EH (cell line): Measurements from ENCODE around the gene GPR153.
A peak's percentile ranks its signal among the peaks of the same experiment; 100 is the strongest.
"Not testable (repeated sequence)": the region's sequence is repeated elsewhere in the genome, so short reads cannot be mapped to it uniquely, and the experiment has no call there.

Experiments used
- DNase-seq: peaks from one replicate; pipeline ENCODE4 v3.0.0-alpha.2; 2015; ENCODE audit warnings: low read depth

The GPR153 gene

GRCh38 chr1:6260961-6261614 lies at the start of gene GPR153:
Gene GPR153, minus strand, starts transcription at chr1:6261098. Its CDS starts 6,193 bp downstream, at chr1:6254905.
- DNase-seq = peak; percentile 60

DNA sequence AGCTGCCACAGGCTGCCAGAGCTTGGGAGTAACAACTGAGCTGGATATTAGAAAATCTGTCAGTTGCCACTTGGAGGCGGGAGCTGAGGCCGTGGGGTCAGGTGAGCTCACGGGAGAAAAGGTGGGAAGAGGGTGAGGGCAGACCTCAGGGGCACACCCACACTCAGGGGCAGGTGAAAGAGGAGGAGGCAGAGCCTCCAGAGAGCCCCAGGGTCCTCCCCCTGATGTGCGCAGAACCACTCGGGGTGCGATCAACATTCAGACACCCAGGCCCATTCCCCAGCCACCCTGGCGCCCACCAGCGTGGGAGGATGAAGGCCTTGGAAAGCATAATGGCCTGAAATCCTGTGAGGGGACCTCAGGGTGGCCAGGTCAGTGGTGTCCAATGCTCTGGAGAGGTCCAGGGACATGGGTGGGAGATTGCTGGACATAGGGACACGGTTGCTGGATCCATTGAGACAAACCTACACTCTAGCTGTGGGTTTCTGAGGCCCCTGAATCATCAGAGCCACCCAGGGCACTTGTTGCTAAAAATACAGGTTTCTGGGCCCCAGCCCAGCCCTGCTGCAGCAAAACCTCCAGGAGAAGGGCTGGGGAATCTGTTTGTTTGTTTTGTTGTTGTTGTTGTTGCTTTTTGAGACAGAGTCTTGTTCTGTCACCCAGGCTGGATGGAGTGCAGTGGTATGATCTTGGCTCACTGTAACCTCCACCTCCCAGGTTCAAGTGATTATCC lies 49.4 kb upstream of the GPR153 start:
- DNase-seq = no peak

DNA sequence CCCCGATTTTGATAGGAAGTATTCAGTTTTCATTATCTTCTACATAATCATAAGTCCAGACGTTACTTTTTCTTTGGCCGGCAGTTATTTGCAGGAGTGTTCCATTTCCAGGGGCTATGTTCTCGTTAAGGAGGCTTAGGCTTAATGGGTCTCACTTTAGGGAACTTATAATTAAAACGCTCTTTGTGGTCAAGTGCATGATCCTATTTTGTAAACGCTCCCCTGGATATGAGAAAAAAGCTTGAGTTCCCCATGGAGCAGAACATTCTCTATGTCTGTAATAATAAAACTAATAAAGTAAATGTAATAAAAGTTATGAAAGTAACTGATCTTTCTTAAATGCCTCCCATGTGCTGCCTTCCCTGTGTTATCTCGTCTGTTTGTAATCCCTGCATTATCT lies 48.7 kb upstream of the GPR153 start:
- no peak for DNase-seq

DNA sequence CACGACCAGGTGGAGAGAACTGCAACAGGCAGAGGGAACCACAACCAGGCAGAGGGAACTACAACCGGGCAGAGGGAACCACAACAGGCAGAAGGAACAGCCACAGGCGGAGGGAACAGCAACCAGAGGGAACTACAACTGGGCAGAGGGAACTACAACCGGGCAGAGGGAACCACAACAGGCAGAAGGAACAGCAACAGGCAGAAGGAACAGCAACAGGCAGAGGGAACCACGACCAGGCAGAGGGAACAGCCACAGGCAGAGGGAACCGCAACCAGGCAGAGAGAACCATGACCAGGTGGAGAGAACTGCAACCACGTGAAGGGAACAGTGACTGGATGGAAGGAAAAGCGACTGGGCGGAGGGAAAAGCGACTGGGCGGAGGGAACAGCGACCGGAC lies 47.6 kb upstream of the GPR153 start:
- DNase-seq = no peak

- not testable (repeated sequence) for DNase-seq
These were observed 46.8 kb upstream of the GPR153 start for GRCh38 chr1:6307682-6308081.

DNA sequence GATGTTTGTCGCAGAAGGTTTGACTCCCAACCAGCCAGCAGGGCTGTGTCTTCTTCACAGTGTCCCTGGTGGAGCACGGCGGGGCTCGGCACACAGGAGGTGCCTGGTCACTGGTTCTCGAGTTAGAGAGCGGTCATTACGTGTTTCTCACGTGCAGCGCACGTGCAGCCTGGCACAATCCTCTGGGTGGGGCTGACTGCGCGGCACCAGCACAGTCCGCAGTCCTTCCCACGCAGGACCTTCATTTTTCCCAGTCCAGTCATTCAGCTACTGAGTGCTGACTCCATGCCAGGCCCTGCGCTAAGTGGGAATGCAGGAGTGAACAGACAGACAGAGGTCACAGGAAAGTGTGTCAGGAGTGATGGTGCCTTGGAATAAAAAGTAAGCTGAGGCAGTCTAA lies 46.2 kb upstream of the GPR153 start:
- DNase-seq = no peak

DNA sequence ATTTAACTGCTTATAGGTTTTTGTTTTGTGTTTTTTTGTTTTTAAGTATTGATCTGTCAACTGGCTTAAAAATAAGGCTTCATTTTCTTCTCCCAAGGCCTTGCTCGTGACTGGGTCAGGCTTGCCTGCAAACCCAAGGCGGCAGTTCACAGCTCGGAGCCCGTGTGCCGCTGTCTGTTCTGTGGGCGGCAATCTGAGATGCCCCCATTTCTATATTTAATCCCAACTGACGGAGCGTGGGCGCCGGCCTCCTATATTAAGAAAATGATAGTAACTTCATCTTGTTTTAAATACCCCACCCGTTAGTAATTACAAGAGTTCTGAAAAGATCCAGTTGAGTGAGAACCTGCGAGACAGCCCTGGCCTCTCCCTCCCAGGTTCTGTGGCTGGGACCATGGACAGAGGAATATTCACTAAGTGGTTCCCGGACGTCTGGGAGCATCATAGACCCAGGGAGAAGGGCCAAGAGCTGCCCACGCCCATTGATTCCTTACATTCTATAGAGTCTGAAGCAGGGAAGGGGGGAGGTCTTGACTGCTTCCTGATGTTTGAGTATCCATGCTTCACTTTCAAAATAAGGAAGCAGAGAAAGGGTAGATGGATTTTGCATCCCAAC lies 42.6 kb upstream of the GPR153 start:
- peak; percentile 25 for DNase-seq

DNA sequence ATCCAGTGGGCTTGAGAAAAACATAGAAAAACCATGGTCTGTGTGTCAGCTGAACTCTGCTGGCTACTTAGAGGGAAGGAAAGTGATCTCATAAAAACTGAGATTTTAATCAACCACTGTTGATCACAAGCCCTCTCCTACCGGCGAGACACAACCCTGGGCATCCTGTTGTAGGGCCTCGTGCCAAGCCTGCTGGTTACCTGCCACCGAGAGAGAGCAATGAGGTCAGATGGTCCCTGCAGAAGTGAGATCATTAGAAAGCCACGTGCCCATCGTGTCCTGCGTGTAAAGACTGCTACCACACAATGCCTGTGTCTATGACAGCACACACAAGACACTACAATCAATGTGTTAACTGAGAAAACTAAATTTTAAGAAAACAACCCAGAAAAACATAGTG lies 41.7 kb upstream of the GPR153 start:
- DNase-seq = no peak

GRCh38 chr1:6301526-6301925 lies 40.6 kb upstream of the GPR153 start:
- peak; percentile 31 for DNase-seq

DNA sequence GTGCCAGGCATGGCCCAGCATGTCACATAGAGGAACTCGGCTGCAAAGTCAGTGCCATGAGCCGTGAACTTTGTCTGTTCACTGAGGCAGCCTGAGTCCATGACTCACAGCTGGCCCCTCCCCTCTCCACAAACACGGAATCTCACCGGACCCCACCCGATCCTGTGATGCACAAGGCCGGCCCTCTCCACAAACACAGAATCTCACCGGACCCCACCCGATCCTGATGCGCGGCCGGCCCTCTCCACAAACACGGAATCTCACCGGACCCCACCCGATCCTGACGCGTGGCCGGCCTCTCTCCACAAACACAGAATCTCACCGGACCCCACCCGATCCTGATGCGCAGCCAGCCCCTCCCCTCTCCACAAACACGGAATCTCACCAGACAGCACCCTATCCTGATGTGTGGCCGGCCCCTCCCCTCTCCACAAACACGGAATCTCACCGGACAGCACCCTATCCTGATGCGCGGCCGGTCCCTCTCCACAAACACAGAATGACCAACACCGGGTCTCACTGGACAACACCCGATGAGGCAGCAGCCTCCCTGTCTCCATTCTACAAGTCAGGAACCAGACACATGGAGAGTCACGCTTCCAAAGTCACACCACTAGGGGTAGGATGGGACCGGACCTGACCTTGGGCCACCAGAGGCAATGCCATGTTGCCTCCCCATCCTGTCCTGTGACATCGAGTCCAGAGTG lies 39.6 kb upstream of the GPR153 start:
- DNase-seq = peak; percentile 9

DNA sequence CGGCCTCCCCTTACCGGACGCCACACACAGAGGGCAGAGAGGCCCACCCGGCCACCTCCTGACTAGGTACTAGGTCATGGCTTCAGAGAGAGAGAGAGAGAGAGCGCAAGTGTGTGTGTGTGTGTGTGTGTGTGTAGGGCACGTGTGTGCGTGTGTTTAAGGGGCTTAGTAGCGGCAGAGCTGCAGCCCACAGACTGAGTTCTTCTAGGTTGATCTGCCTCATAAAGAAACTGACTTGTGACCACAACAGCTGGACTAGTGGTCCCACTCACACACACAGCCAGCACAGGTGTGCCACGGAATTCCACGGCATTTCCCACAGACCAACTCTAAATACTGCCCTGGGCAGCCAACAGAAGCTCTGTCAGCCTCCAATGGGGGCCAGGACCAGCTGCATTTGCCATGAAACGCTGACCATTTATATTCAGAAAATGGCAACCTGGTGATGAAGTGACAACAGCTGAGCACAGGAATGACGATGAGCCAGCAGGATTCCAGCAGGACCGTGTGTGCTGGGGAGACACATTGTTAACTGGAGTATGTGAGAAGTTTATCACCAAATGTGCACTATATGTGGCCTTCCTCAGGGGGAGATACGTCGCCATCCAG lies 38.8 kb upstream of the GPR153 start:
- DNase-seq = no peak

DNA sequence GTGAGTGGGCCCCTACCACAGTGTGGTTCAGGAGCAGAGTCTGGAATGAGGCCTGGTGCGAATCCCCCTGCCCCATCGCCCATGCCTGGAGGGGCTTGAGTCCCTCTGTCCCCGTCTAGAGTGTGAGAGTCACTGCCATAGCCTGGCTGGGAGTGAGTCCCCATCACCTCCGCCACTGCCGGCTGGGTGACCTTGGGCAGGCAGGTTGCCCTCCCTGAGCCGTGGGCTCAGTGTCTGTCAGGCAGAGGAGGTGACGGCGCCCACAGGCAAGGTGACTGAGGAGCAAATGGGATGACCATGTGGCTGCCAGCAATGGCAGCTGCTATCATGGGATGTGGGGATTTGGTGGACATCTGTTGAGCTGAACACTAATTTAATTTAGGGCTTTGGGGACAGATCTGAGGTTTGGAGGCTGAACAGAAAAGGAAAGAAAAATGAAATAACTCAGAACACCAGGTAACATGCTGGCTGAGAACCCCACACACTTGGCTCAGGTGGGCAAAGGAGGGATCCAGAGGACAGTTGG lies 38.1 kb upstream of the GPR153 start:
- no peak for DNase-seq

DNA sequence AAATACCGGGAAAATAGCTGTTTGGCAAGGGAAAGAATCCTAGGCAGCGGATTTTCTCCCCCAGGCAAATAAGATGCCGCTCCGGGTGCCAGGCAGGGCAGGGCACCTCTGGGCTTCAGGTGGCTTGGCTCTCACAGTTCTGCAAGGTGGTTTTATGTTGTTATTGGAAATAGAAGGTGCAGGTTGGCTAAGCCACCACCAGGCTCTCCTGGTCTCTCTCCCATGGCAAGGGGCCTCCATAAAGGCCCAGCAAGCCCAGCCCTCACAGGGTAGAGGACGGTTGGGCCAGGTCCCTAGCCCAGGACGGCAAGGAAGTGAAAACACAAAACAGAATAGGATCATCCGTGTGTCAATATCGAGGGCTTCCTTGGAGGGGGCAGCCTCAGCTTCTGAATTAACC lies 37.6 kb upstream of the GPR153 start:
- DNase-seq = no peak

GRCh38 chr1:6295910-6296309 lies 35.0 kb upstream of the GPR153 start:
- no peak for DNase-seq

- no peak for DNase-seq
These were observed 34.1 kb upstream of the GPR153 start for GRCh38 chr1:6294890-6295556.

DNA sequence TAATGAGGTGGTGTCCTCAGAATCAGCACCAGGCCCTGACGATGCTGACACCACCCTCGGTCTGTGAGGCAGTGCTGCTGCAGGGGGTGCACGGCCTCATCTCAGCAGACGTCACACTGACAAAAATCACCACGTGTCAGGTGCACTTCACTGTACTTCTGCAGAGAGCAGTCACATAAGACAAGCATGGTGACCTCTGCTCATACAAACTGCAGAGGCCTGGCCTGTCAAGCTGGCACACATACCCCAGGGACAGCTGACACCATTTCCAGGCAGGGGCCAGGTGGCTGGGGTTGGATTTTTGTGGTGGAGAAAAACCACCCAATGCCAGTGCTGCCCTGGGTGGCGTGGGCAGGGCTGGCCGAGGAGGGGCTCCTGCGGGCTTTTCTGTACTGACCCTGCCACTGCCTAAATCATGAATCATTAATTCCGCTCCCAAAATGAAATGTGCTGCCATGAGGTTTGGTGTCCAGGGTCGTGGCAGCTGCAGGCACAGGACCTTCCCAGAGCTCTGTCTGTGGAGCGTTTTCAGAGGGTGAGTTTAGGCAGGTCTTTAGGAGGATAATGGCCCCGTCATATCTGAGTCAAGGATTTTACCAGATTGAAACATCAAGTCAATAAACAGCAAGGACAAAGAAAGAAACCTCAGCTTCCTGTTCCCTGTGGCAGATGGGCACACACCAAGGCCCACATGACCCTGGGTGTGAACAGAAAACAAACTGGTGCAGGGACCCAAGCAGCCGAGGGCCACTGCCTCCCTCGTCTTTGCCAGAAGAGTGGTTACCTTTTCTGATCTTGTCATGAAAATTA lies 33.4 kb upstream of the GPR153 start:
- DNase-seq = no peak

DNA sequence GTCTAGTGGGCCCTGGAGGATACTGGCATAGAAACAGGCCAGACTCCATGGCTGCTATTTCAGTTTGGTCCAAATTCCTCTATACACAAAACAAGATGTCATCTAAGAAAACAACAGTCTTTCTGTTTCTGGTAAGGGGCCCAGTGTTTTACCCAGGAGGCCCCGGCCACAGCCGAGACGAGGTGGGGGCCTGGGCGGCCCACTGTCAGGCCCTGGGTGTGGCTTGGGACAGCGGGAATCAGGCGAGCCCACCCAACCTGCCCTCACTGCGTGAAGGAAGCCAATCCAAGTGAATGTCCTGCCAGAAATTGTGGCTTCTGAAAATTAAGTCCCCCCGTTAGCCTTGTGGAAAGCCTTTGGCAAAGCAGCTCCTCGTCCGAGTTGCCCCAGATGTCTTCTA lies 31.2 kb upstream of the GPR153 start:
- no peak for DNase-seq

DNA sequence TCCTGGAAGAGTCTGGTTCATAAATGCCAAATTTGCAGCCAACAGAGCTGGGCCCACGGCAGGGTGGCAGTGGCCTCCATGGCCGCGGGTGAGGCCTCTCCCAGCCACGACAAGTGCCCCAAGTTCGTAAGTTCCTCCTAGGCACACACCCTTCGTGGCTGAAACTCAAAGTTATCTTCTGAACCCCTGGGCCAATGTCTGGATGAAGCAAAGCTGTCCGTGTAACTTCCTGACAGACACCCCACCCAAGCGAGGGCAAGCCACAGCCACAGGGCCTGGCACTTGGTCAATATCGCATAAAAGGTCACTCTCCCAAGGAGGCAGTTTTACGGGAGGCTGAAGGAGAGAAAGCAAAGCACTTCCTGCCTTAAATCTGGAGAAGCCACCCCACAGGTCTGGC lies 27.8 kb upstream of the GPR153 start:
- DNase-seq = no peak

- no peak for DNase-seq
These were observed 27.1 kb upstream of the GPR153 start for GRCh38 chr1:6288026-6288425.

- no peak for DNase-seq
These were observed 26.6 kb upstream of the GPR153 start for GRCh38 chr1:6287431-6287886.

DNA sequence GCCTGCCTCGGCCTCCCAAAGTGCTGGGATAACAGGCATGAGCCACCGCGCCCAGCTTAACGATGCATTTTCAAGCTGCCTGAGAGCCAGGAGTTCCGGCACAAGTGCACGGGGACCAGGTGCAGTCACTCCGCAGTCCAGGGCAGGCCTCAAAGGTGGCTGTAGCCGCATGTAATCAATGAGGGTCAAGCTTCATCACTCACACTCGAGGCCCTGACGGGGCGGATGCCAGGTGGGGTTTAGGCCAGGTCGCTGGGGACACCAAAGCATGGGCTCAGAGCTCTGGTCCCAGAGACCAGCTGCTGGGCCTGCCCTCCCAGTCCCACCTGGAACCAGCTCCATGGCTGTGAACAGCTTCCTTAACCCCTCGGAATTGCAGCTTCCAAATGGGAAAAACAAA lies 26.1 kb upstream of the GPR153 start:
- DNase-seq = no peak
